SK-N-SH (cell line): ENCODE measurements around the gene MPDU1.

Experiments used
- CTCF ChIP-seq: fragments of 200-600 bp; sonication (generic); IDR thresholded peaks from 2 replicates; pipeline ENCODE4 v1.6.1; 2017; ENCODE audit warnings: antibody characterized with exemption, mild to moderate bottlenecking, moderate library complexity
- EP300 ChIP-seq, 2 experiments: IDR thresholded peaks; 2 replicates each; pipeline versions ENCODE4 v1.4.0 to v1.6.1; 2012; ENCODE audit warnings: borderline replicate concordance in 1 of 2, low read depth in 1 of 2, low read length in 1 of 2
- EZH2phosphoT487 ChIP-seq: fragments of 200-600 bp; sonication (generic); IDR thresholded peaks from 2 replicates; pipeline ENCODE4 v1.6.1; 2017; ENCODE audit warnings: low read depth, mixed run types, mild to moderate bottlenecking, antibody characterized with exemption, moderate library complexity, borderline replicate concordance
- GABPA ChIP-seq: IDR thresholded peaks from 2 replicates; pipeline ENCODE4 v1.4.0; 2012; ENCODE audit warnings: low read depth, mild to moderate bottlenecking
- GATA2 ChIP-seq: sonication (generic); formaldehyde crosslinking; IDR thresholded peaks from 2 replicates; pipeline ENCODE4 v1.5.0; 2020; ENCODE audit warnings: mild to moderate bottlenecking, missing genetic modification reagents
- JUND ChIP-seq: IDR thresholded peaks from 2 replicates; pipeline ENCODE4 v1.4.0; 2012
- MAX ChIP-seq: IDR thresholded peaks from 2 replicates; pipeline ENCODE4 v1.4.0; 2012; ENCODE audit warnings: low read depth
- POLR2AphosphoS5 ChIP-seq: IDR thresholded peaks from 2 replicates; pipeline ENCODE4 v1.6.1; 2012; ENCODE audit warnings: low read depth, low read length
- RAD21 ChIP-seq: IDR thresholded peaks from 2 replicates; pipeline ENCODE4 v1.6.1; 2012; ENCODE audit warnings: mild to moderate bottlenecking, low read length
- RCOR1 ChIP-seq: fragments of 150-350 bp; IDR thresholded peaks from 2 replicates; pipeline ENCODE4 v1.6.1; 2017; ENCODE audit warnings: antibody characterized with exemption, low read length
- TAF1 ChIP-seq: IDR thresholded peaks from 2 replicates; pipeline ENCODE4 v1.6.1; 2012; ENCODE audit warnings: low read depth, mild to moderate bottlenecking, low read length, moderate library complexity, borderline replicate concordance
- TEAD4 ChIP-seq: IDR thresholded peaks from 2 replicates; pipeline ENCODE4 v1.4.0; 2012; ENCODE audit warnings: mild to moderate bottlenecking, borderline replicate concordance; ENCODE audit not compliant: insufficient read depth
- YY1 ChIP-seq: IDR thresholded peaks from 2 replicates; pipeline ENCODE4 v1.4.0; 2012; ENCODE audit warnings: low read depth, mild to moderate bottlenecking

GRCh38 chr17:7575481-7575883 is 8.2 kb upstream of the MPDU1 start:
- no peak for TF ChIP-seq MAX
- TF ChIP-seq POLR2AphosphoS5, result no peak
- TF ChIP-seq YY1, result no peak
- no peak for TF ChIP-seq CTCF
- no peak for TF ChIP-seq RCOR1
- no peak for TF ChIP-seq EZH2phosphoT487
- TF ChIP-seq EP300 (IDR thresholded peaks at IDR 0.05; ENCODE audit: borderline replicate concordance in 1 of 2, low read depth in 1 of 2, low read length in 1 of 2), result no peak
- no peak for TF ChIP-seq JUND
- TF ChIP-seq GABPA, result no peak
- no peak for TF ChIP-seq TEAD4
- no peak for TF ChIP-seq RAD21
- no peak for TF ChIP-seq GATA2 (CRISPR knock-in tag)
- TF ChIP-seq TAF1, result no peak
